Tibial nerve (tissue), 4 donors: ENCODE data around the gene C11orf65. TPM values are rescaled to one million over a fixed set of nuclear protein-coding genes. Genes with fewer than 3 reads are reported as not detected.

Experiments used
- DNase-seq, 2 donors: peaks; one replicate each; pipeline ENCODE4 v3.0.0-alpha.2; 2019; ENCODE audit warnings: low spot score in 2 of 2
- H3K27ac ChIP-seq, 4 donors: fragments of 200-600 bp; sonication (generic) in 3 of 4; one replicate each; pipeline ENCODE4 v1.5.1; 2017 to 2019; ENCODE audit warnings: mild to moderate bottlenecking in 1 of 4
- H3K27me3 ChIP-seq, 2 donors: fragments of 200-600 bp; sonication (generic) in 1 of 2; one replicate each; pipeline versions ENCODE4 v1.5.1 to v1.6.0; 2017 to 2019
- H3K36me3 ChIP-seq, 3 donors: fragments of 200-600 bp; sonication (generic); one replicate each; pipeline ENCODE4 v1.5.1; 2018 to 2019
- H3K4me1 ChIP-seq, 4 donors: fragments of 200-600 bp; sonication (generic) in 3 of 4; one replicate each; pipeline ENCODE4 v1.5.1; 2017 to 2019
- H3K4me3 ChIP-seq, 4 donors: fragments of 200-600 bp; sonication (generic) in 3 of 4; one replicate each; pipeline ENCODE4 v1.5.1; 2017 to 2019; ENCODE audit warnings: mild to moderate bottlenecking in 1 of 4, moderate library complexity in 1 of 4
- H3K9me3 ChIP-seq, 4 donors: fragments of 200-600 bp; sonication (generic) in 3 of 4; one replicate each; pipeline ENCODE4 v1.5.1; 2017 to 2019
- EP300 ChIP-seq, 2 donors: sonication (generic); formaldehyde crosslinking; IDR thresholded peaks; one replicate each; pipeline ENCODE4 v1.6.1; 2017; ENCODE audit warnings: antibody characterized with exemption in 2 of 2, mild to moderate bottlenecking in 1 of 2
- POLR2A ChIP-seq, 2 donors: fragments of 450-650 bp; IDR thresholded peaks; one replicate each; pipeline ENCODE4 v1.6.1; 2017; ENCODE audit warnings: antibody characterized with exemption in 2 of 2, mild to moderate bottlenecking in 2 of 2, moderate library complexity in 2 of 2
- WGBS, 2 donors: methylation state at CpG; one replicate each; pipeline ENCODE4 v1.1.5; 2018; 5-methylcytosine and 5-hydroxymethylcytosine counted together
- total RNA-seq, 4 donors: library from RNA; depleted of rRNA; stranded (reverse); fragments of >200 nt; gene quantifications; one replicate each; pipeline ENCODE4 v1.1.0, GENCODE V29; 2016
- TF ChIP-seq, protein P1 (sequence below), 5 experiments: fragments of 200-600 bp in 3 of 5; fragments of 450-650 bp in 2 of 5; sonication (generic) in 3 of 5; IDR thresholded peaks; one replicate each; pipeline ENCODE4 v1.5.1; 2016 to 2019; ENCODE audit warnings: antibody characterized with exemption in 5 of 5, mild to moderate bottlenecking in 3 of 5, moderate library complexity in 2 of 5

C11orf65 gene
- total RNA-seq, 4 donors from 2014 or later, result 0.59 to 3.7 (median 0.84) TPM; not detected in 1

DNA sequence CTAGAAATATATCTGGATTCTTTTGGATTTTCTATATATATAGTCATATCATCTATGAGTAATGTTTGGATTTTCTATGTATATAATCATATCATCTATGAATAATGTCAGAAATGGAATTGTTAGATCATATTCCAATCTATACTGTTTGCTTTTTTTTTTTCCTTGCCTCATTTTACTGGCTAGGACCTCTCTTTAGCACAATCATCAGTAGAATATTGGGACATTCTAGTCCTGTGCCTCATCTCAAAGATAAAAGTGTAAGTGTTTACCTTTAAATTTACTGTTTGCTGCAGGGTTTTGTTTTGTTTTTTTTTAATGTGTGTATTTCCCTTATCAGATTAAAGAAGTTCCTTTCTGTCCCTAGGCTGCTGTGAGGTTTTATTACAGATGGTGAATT lies 97.0 kb downstream of the C11orf65 start:
- H3K4me3 ChIP-seq, result no peak overlapping the region
- H3K27ac ChIP-seq, result no peak overlapping the region
- DNase-seq, result no peak
- H3K4me1 ChIP-seq, result peaks cover 0 to 8% (median 0%) of the 10 kb centered on the region in 4 donors
- no peaks in the 10 kb centered on the region for H3K27me3 ChIP-seq
- TF ChIP-seq, protein P1, sequence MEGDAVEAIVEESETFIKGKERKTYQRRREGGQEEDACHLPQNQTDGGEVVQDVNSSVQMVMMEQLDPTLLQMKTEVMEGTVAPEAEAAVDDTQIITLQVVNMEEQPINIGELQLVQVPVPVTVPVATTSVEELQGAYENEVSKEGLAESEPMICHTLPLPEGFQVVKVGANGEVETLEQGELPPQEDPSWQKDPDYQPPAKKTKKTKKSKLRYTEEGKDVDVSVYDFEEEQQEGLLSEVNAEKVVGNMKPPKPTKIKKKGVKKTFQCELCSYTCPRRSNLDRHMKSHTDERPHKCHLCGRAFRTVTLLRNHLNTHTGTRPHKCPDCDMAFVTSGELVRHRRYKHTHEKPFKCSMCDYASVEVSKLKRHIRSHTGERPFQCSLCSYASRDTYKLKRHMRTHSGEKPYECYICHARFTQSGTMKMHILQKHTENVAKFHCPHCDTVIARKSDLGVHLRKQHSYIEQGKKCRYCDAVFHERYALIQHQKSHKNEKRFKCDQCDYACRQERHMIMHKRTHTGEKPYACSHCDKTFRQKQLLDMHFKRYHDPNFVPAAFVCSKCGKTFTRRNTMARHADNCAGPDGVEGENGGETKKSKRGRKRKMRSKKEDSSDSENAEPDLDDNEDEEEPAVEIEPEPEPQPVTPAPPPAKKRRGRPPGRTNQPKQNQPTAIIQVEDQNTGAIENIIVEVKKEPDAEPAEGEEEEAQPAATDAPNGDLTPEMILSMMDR (IDR thresholded peaks at IDR 0.05), result no peak
- TF ChIP-seq EP300 (IDR thresholded peaks at IDR 0.05) (no peak), POLR2A (IDR thresholded peaks at IDR 0.05) (no peak)
- peaks cover 0 to 7% (median 0%) of the 10 kb centered on the region in 4 donors for H3K9me3 ChIP-seq
- peaks cover 0 to 46% (median 0%) of the 10 kb centered on the region in 3 donors for H3K36me3 ChIP-seq

- no peak overlapping the region for H3K4me3 ChIP-seq
- H3K36me3 ChIP-seq, result peaks cover 0 to 58% (median 0%) of the 10 kb centered on the region in 3 donors
- peaks cover 0 to 5% (median 0%) of the 10 kb centered on the region in 4 donors for H3K9me3 ChIP-seq
- WGBS, 2 donors, result 72 to 82% methylated on average over 5 of the region's 5 CpGs
- TF ChIP-seq, protein P1 (IDR thresholded peaks at IDR 0.05), result no peak
- no peak for TF ChIP-seq EP300 (IDR thresholded peaks at IDR 0.05)
- no peak for TF ChIP-seq POLR2A (IDR thresholded peaks at IDR 0.05)
- peaks cover 0 to 8% (median 0%) of the 10 kb centered on the region in 4 donors for H3K4me1 ChIP-seq
- no peaks in the 10 kb centered on the region for H3K27me3 ChIP-seq
- H3K27ac ChIP-seq, result no peak overlapping the region
- DNase-seq, result no peak
Observed at GRCh38 chr11:108369064-108369463, 98.3 kb downstream of the C11orf65 start.

DNA sequence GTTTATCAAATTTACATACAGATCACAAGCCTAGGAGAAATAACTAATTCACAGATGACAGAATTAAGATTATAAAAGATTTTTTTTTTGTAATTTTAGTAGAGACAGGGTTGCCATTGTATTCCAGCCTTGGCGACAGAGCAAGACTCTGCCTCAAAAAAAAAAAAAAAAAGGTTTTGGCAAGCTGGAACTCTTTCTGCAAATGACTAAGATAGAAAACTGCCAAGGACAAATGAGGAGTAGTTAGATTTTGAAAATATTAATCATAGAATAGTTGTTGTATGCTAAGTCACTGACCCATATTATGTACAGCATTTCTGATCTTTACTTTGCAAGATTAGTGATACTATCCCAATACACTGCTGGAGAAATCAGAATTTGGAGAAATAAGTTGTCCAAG lies 99.2 kb downstream of the C11orf65 start:
- 27 to 33% methylated on average over 1 of the region's 1 CpG for WGBS, 2 donors
- Histone ChIP-seq H3K27ac (no peak overlapping the region), H3K4me1 (peaks cover 0 to 8% (median 0%) of the 10 kb centered on the region in 4 donors), H3K27me3 (no peaks in the 10 kb centered on the region), H3K9me3 (no peaks in the 10 kb centered on the region), H3K4me3 (no peak overlapping the region), H3K36me3 (peaks cover 0 to 50% (median 0%) of the 10 kb centered on the region in 3 donors)
- TF ChIP-seq EP300 (IDR thresholded peaks at IDR 0.05), result no peak
- no peak for TF ChIP-seq POLR2A (IDR thresholded peaks at IDR 0.05)
- TF ChIP-seq, protein P1 (IDR thresholded peaks at IDR 0.05), result no peak
- DNase-seq, result no peak

DNA sequence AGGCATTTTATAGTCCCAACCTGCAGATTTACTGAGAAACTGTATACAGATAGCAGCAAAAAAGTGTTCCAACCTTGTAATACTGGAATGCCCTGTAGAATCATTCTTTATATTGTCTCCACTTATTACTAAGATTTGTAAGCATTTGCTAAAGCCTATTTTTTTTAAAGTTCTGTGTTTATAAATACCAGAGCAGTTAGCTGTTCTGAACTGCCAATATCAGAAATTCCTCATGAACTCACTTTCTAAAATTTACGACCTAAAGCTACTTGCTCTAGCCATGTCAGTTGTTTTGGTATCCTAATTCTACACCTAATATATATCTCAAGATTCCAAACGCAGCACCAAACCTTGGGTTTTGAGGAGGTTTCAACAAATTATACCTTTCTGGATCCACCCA lies 103.2 kb downstream of the C11orf65 start:
- Histone ChIP-seq H3K9me3 (no peaks in the 10 kb centered on the region), H3K27ac (no peak overlapping the region), H3K36me3 (peaks cover 0 to 34% (median 0%) of the 10 kb centered on the region in 3 donors), H3K4me3 (no peak overlapping the region), H3K4me1 (peaks cover 0 to 8% (median 0%) of the 10 kb centered on the region in 4 donors), H3K27me3 (no peaks in the 10 kb centered on the region)
- 86 to 95% methylated on average over 2 of the region's 2 CpGs for WGBS, 2 donors
- TF ChIP-seq, protein P1 (IDR thresholded peaks at IDR 0.05), result no peak
- TF ChIP-seq POLR2A (IDR thresholded peaks at IDR 0.05) (no peak), EP300 (IDR thresholded peaks at IDR 0.05) (no peak)
- DNase-seq, result no peak

DNA sequence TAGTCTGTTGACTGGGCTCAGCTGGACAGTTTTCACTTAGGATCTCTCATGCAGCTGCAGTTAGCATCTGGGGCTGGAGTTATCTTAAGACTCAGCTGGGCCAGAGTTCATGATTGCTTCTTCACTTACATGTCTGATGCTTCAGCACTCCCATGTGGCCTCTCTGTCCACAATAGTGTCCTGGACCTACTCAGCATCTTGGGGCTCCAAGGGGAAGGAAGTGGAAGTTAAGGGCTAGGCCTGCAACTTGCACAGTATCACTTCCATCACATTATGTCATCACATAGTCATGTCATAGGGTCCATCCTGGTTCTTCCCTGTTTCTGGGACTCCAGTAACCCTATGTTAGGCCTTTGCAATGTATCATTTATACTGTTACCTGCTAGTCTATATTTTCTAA lies 115.9 kb downstream of the C11orf65 start:
- H3K36me3 ChIP-seq, result peaks cover 0 to 85% (median 11%) of the 10 kb centered on the region in 3 donors
- H3K9me3 ChIP-seq, result no peaks in the 10 kb centered on the region
- no peak overlapping the region for H3K4me3 ChIP-seq
- no peaks in the 10 kb centered on the region for H3K27me3 ChIP-seq
- DNase-seq, result no peak
- H3K27ac ChIP-seq, result no peak overlapping the region
- no peaks in the 10 kb centered on the region for H3K4me1 ChIP-seq
- TF ChIP-seq, protein P1 (IDR thresholded peaks at IDR 0.05), result no peak
- TF ChIP-seq POLR2A (IDR thresholded peaks at IDR 0.05) (no peak), EP300 (IDR thresholded peaks at IDR 0.05) (no peak)
